H9 (cell line): ENCODE data around the gene SUV39H2. TPM values are rescaled to one million over a fixed set of nuclear protein-coding genes. Genes with fewer than 3 reads are reported as not detected.
"Not testable (repeated sequence)": the region's sequence is repeated elsewhere in the genome, so short reads cannot be mapped to it uniquely, and the experiment has no call there.

Experiments used
- DNase-seq: peaks from one replicate; pipeline ENCODE4 v3.0.0-alpha.2; 2017
- H2AFZ ChIP-seq: one replicate; pipeline ENCODE4 v1.6.1; 2013; ENCODE audit warnings: mild to moderate bottlenecking, low read length, control low read depth, moderate library complexity
- H2AK5ac ChIP-seq: 2 replicates; pipeline ENCODE4 v1.6.1; 2013; ENCODE audit warnings: low read length, control low read depth, mixed read lengths; ENCODE audit not compliant: insufficient read length
- H2BK120ac ChIP-seq: one replicate; pipeline ENCODE4 v1.6.1; 2013; ENCODE audit warnings: low read depth, mild to moderate bottlenecking, low read length, control low read depth, inconsistent platforms; ENCODE audit not compliant: poor library complexity, severe bottlenecking
- H2BK12ac ChIP-seq: 2 replicates; pipeline ENCODE4 v1.6.1; 2013; ENCODE audit warnings: low read length, control low read depth, mixed read lengths, low read depth; ENCODE audit not compliant: insufficient read length
- H2BK15ac ChIP-seq: 2 replicates; pipeline ENCODE4 v1.6.1; 2013; ENCODE audit warnings: low read depth, low read length, control low read depth
- H2BK20ac ChIP-seq: one replicate; pipeline ENCODE4 v1.6.1; 2013; ENCODE audit warnings: low read depth, mild to moderate bottlenecking, low read length, control low read depth, inconsistent platforms; ENCODE audit not compliant: poor library complexity, severe bottlenecking
- H2BK5ac ChIP-seq: 2 replicates; pipeline ENCODE4 v1.6.1; 2013; ENCODE audit warnings: low read length, control low read depth, mixed read lengths; ENCODE audit not compliant: insufficient read length
- H3K14ac ChIP-seq: 2 replicates; pipeline ENCODE4 v1.6.1; 2013; ENCODE audit warnings: low read length, control low read depth; ENCODE audit not compliant: insufficient read depth
- H3K18ac ChIP-seq: 2 replicates; pipeline ENCODE4 v1.6.1; 2013; ENCODE audit warnings: low read depth, mild to moderate bottlenecking, mixed read lengths, low read length, control low read depth; ENCODE audit not compliant: insufficient read length
- H3K23ac ChIP-seq: 2 replicates; pipeline ENCODE4 v1.6.1; 2013; ENCODE audit warnings: low read length, control low read depth, mixed read lengths, low read depth; ENCODE audit not compliant: insufficient read length
- H3K23me2 ChIP-seq: 2 replicates; pipeline ENCODE4 v1.6.1; 2013; ENCODE audit warnings: low read depth, mild to moderate bottlenecking, mixed read lengths, low read length, control low read depth; ENCODE audit not compliant: insufficient read length, poor library complexity, severe bottlenecking
- H3K27ac ChIP-seq: 2 replicates; pipeline ENCODE4 v1.5.1; 2013; ENCODE audit warnings: low read length, control low read depth, mixed read lengths, low read depth; ENCODE audit not compliant: insufficient read length
- H3K27me3 ChIP-seq: 2 replicates; pipeline ENCODE4 v1.6.1; 2013; ENCODE audit warnings: low read length, control low read depth, inconsistent platforms; ENCODE audit not compliant: insufficient read depth
- H3K4ac ChIP-seq: 2 replicates; pipeline ENCODE4 v1.6.1; 2013; ENCODE audit warnings: low read depth, mild to moderate bottlenecking, control low read depth, inconsistent platforms, low read length, moderate library complexity
- H3K4me1 ChIP-seq: 2 replicates; pipeline ENCODE4 v1.6.1; 2013; ENCODE audit warnings: low read length, control low read depth, inconsistent platforms; ENCODE audit not compliant: insufficient read depth
- H3K4me2 ChIP-seq: 2 replicates; pipeline ENCODE4 v1.6.1; 2013; ENCODE audit warnings: low read length, control low read depth, mixed read lengths; ENCODE audit not compliant: insufficient read length, insufficient read depth
- H3K56ac ChIP-seq: 2 replicates; pipeline ENCODE4 v1.6.1; 2013; ENCODE audit warnings: low read depth, mild to moderate bottlenecking, mixed read lengths, low read length, control low read depth; ENCODE audit not compliant: insufficient read length
- H3K79me1 ChIP-seq: 2 replicates; pipeline ENCODE4 v1.6.1; 2013; ENCODE audit warnings: low read depth, mild to moderate bottlenecking, moderate library complexity, low read length, control low read depth, inconsistent platforms; ENCODE audit not compliant: insufficient read depth, poor library complexity, severe bottlenecking
- H3K79me2 ChIP-seq: 2 replicates; pipeline ENCODE4 v1.6.1; 2013; ENCODE audit warnings: low read length, control low read depth, inconsistent platforms; ENCODE audit not compliant: insufficient read depth
- H3K9ac ChIP-seq: 2 replicates; pipeline ENCODE4 v1.6.1; 2013; ENCODE audit warnings: low read length, control low read depth, mixed read lengths; ENCODE audit not compliant: insufficient read length; ENCODE audit errors: extremely low read depth
- H3K9me3 ChIP-seq: one replicate; pipeline ENCODE4 v1.6.1; 2013; ENCODE audit warnings: low read depth, low read length, inconsistent platforms; ENCODE audit not compliant: control insufficient read depth
- H3T11ph ChIP-seq: one replicate; pipeline ENCODE4 v1.6.1; 2013; ENCODE audit warnings: mild to moderate bottlenecking, low read length, control low read depth, inconsistent platforms
- H4K20me1 ChIP-seq: one replicate; pipeline ENCODE4 v1.6.1; 2013; ENCODE audit not compliant: control insufficient read depth, insufficient read length, insufficient read depth
- H4K5ac ChIP-seq: 2 replicates; pipeline ENCODE4 v1.6.1; 2013; ENCODE audit warnings: low read depth, mild to moderate bottlenecking, mixed read lengths, low read length, control low read depth; ENCODE audit not compliant: insufficient read length
- H4K8ac ChIP-seq: replicated peaks from 2 replicates; pipeline ENCODE4 v1.6.1; 2013; ENCODE audit warnings: low read length, control low read depth, mixed read lengths, low read depth; ENCODE audit not compliant: insufficient read length
- H4K91ac ChIP-seq: 2 replicates; pipeline ENCODE4 v1.6.1; 2013; ENCODE audit warnings: low read depth, mild to moderate bottlenecking, moderate library complexity, mixed read lengths, low read length, control low read depth; ENCODE audit not compliant: insufficient read length
- H3K27ac Mint-ChIP-seq, 3 experiments: 2 replicates in 2 of 3; 3 replicates in 1 of 3; pipeline ENCODE4 v1.8.0; 2020 to 2021; ENCODE audit warnings: mixed read lengths in 3 of 3, mild to moderate bottlenecking in 1 of 3, moderate library complexity in 1 of 3
- H3K27me3 Mint-ChIP-seq: 2 replicates; pipeline ENCODE4 v1.8.0; 2021; ENCODE audit warnings: low read depth, mild to moderate bottlenecking, moderate library complexity, mixed read lengths
- H3K36me3 Mint-ChIP-seq, 3 experiments: 2 replicates in 2 of 3; 3 replicates in 1 of 3; pipeline ENCODE4 v1.8.0; 2020 to 2021; ENCODE audit warnings: low read depth in 3 of 3, mixed read lengths in 3 of 3; ENCODE audit not compliant: insufficient read depth in 1 of 3
- H3K4me1 Mint-ChIP-seq, 2 experiments: 2 replicates each; pipeline ENCODE4 v1.8.0; 2020; ENCODE audit warnings: mixed read lengths in 2 of 2
- H3K4me3 Mint-ChIP-seq, 2 experiments: 2 replicates in 1 of 2; 3 replicates in 1 of 2; pipeline ENCODE4 v1.8.0; 2020 to 2021; ENCODE audit warnings: mild to moderate bottlenecking in 2 of 2, mixed read lengths in 2 of 2, moderate library complexity in 1 of 2
- H3K9me3 Mint-ChIP-seq, 2 experiments: 2 replicates in 1 of 2; 3 replicates in 1 of 2; pipeline ENCODE4 v1.8.0; 2020; ENCODE audit warnings: mild to moderate bottlenecking in 2 of 2, mixed read lengths in 2 of 2, moderate library complexity in 1 of 2
- WGBS: extraction: QIAGEN DNeasy Blood & Tissue Kit; methylation state at CpG from one replicate; pipeline ENCODE4 v1.1.7; 2013; ENCODE audit warnings: missing lambda C conversion rate, low lambda C conversion rate, mixed read lengths; ENCODE audit not compliant: insufficient read length; ENCODE audit errors: extremely low coverage; 5-methylcytosine and 5-hydroxymethylcytosine counted together
- total RNA-seq: library from RNA; stranded (reverse); gene quantifications from 2 replicates; pipeline ENCODE4 v1.2.1, GENCODE V29; 2021

The SUV39H2 gene
- total RNA-seq, 1 experiment from 2014 or later: 59.7 TPM

GRCh38 chr10:14864871-14865270 is 13.8 kb upstream of the SUV39H2 start:
- not testable (repeated sequence) for H3K4ac ChIP-seq, H4K20me1 ChIP-seq, H4K5ac ChIP-seq, H2BK20ac ChIP-seq, H3K79me2 ChIP-seq, H2BK15ac ChIP-seq, H2AK5ac ChIP-seq, DNase-seq, H3K9me3 Mint-ChIP-seq, H2AFZ ChIP-seq, H3K4me1 ChIP-seq, H3K9ac ChIP-seq, H3K4me1 Mint-ChIP-seq, H4K91ac ChIP-seq, H3K27ac ChIP-seq, H2BK12ac ChIP-seq, H3K23me2 ChIP-seq, H2BK120ac ChIP-seq, H3K23ac ChIP-seq, H2BK5ac ChIP-seq, H3K79me1 ChIP-seq, H3K18ac ChIP-seq, H3K4me2 ChIP-seq, H3K27me3 ChIP-seq, H3T11ph ChIP-seq, H3K9me3 ChIP-seq, H3K27ac Mint-ChIP-seq, H3K14ac ChIP-seq, H4K8ac ChIP-seq, H3K27me3 Mint-ChIP-seq, H3K56ac ChIP-seq, H3K4me3 Mint-ChIP-seq
- WGBS: no CpG with 5 or more reads among the region's 3 CpGs
- peaks cover 20 to 65% (median 34%) of the 10 kb centered on the region in 3 experiments for H3K36me3 Mint-ChIP-seq
